ENCODE data around the gene SMOC1. TPM values are rescaled to one million over a fixed set of nuclear protein-coding genes. Genes with fewer than 3 reads are reported as not detected.

SMOC1 gene, protein sequence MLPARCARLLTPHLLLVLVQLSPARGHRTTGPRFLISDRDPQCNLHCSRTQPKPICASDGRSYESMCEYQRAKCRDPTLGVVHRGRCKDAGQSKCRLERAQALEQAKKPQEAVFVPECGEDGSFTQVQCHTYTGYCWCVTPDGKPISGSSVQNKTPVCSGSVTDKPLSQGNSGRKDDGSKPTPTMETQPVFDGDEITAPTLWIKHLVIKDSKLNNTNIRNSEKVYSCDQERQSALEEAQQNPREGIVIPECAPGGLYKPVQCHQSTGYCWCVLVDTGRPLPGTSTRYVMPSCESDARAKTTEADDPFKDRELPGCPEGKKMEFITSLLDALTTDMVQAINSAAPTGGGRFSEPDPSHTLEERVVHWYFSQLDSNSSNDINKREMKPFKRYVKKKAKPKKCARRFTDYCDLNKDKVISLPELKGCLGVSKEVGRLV
- total RNA-seq, result 0.27 and 0.64 TPM in 2 replicates

DNA sequence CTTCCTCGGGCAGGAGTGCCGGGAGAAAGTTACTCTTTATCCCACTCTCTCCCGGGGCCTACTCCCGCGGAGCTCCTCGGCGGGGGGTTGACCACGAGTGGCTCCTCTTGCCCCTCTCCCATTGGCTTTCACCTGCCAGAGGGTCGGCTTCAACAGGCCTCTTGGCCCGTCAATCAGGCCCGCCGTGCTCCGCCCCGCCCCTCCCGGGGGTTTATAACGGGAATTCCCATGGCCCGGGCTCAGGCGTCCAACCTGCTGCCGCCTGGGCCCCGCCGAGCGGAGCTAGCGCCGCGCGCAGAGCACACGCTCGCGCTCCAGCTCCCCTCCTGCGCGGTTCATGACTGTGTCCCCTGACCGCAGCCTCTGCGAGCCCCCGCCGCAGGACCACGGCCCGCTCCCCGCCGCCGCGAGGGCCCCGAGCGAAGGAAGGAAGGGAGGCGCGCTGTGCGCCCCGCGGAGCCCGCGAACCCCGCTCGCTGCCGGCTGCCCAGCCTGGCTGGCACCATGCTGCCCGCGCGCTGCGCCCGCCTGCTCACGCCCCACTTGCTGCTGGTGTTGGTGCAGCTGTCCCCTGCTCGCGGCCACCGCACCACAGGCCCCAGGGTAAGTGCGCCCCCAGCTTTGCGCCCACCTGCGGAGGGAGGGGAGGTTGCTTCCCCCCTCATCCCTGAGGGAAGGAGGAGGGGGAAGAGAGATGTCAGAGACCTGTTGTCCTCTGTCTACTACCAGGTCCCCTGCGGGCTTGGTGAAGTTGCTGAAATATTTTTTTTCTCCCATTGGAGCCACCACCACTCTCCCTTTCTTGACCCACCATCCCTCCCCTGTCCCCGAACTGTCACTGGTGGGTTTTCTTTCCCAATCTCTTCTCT is at the start of gene SMOC1:
Gene SMOC1 (plus strand): TSS at position 242 of the 869 bp plus-strand sequence. CDS start 263 bp downstream, at position 505.

Other genes starting within 250 kb of the SMOC1 start
- gene SRSF5, start 112.3 kb upstream of the SMOC1 start, total RNA-seq, result 114 and 122 TPM in 2 replicates
- gene SLC10A1, start 82.2 kb upstream of the SMOC1 start, total RNA-seq, result not detected in 2 replicates